HepG2 (cell line): ENCODE data around the gene ALDH3B1. TPM values are rescaled to one million over a fixed set of nuclear protein-coding genes. Genes with fewer than 3 reads are reported as not detected.

Experiments used
- ARID2 ChIP-seq: sonication (generic); formaldehyde crosslinking; IDR thresholded peaks from 2 replicates; pipeline ENCODE4 v1.8.1; 2022; ENCODE audit warnings: mild to moderate bottlenecking, missing genetic modification reagents, borderline replicate concordance
- HMG20B ChIP-seq: conservative IDR thresholded peaks from 2 replicates; pipeline ENCODE4 v1.6.1; 2016; ENCODE audit warnings: missing genetic modification reagents, missing compliant biosample characterization
- KDM2A ChIP-seq: sonication (generic); formaldehyde crosslinking; IDR thresholded peaks from 2 replicates; pipeline ENCODE4 v1.4.0; 2020; ENCODE audit warnings: low read depth, missing genetic modification reagents, borderline replicate concordance
- POLR2G ChIP-seq: fragments of 200-400 bp; formaldehyde crosslinking; IDR thresholded peaks from 2 replicates; pipeline ENCODE4 v1.6.1; 2018; ENCODE audit warnings: mild to moderate bottlenecking, low read depth, low read length, moderate library complexity
- TAF1 ChIP-seq: sonication (generic); formaldehyde crosslinking; IDR thresholded peaks from 2 replicates; pipeline ENCODE4 v1.4.0; 2020; ENCODE audit warnings: missing genetic modification reagents
- TBP ChIP-seq: sonication (generic); formaldehyde crosslinking; IDR thresholded peaks from 2 replicates; pipeline ENCODE4 v1.5.0; 2020; ENCODE audit warnings: missing genetic modification reagents
- TGIF2 ChIP-seq: IDR thresholded peaks from 2 replicates; pipeline ENCODE4 v1.6.1; 2016; ENCODE audit warnings: control low read depth, missing compliant biosample characterization
- ZNF124 ChIP-seq: sonication (generic); formaldehyde crosslinking; IDR thresholded peaks from 2 replicates; pipeline ENCODE4 v1.4.0; 2020; ENCODE audit warnings: missing genetic modification reagents
- ZNF34 ChIP-seq: sonication (generic); formaldehyde crosslinking; IDR thresholded peaks from 2 replicates; pipeline ENCODE4 v1.4.0; 2020; ENCODE audit warnings: mild to moderate bottlenecking, missing genetic modification reagents, borderline replicate concordance
- ZNF792 ChIP-seq: IDR thresholded peaks from 2 replicates; pipeline ENCODE4 v1.6.1; 2016
- polyA plus RNA-seq, 8 experiments: library from polyadenylated mRNA; depleted of rRNA in 3 of 8; stranded (reverse) in 7 of 8; unstranded in 1 of 8; fragments of >200 nt; fragmentation: Illumina TruSeq in 4 of 8; extraction: Trizol in 4 of 8; gene quantifications; 2 replicates each; pipeline versions ENCODE4 v1.2.1 to v1.2.3, GENCODE V29; 2011 to 2016; ENCODE audit warnings: low read depth in 4 of 8, missing spikeins in 1 of 8, mixed read lengths in 1 of 8; ENCODE audit not compliant: insufficient read depth in 1 of 8
- total RNA-seq, 5 experiments: library from RNA; depleted of rRNA; stranded (reverse); fragments of >200 nt; fragmentation: Illumina TruSeq; extraction: Trizol; gene quantifications; 2 replicates each; pipeline ENCODE4 v1.2.3, GENCODE V29; 2016; ENCODE audit warnings: low read depth in 1 of 5
- TF ChIP-seq, protein P1 (sequence below): IDR thresholded peaks from 2 replicates; pipeline ENCODE4 v1.6.1; 2018; ENCODE audit warnings: missing genetic modification reagents, mild to moderate bottlenecking, missing compliant biosample characterization
- TF ChIP-seq, protein P2 (sequence below): sonication (generic); formaldehyde crosslinking; IDR thresholded peaks from 2 replicates; pipeline ENCODE4 v1.5.1; 2020; ENCODE audit warnings: mild to moderate bottlenecking, moderate library complexity, missing genetic modification reagents
- TF ChIP-seq, protein P3 (sequence below): sonication (generic); formaldehyde crosslinking; IDR thresholded peaks from 2 replicates; pipeline ENCODE4 v1.5.0; 2020; ENCODE audit warnings: mild to moderate bottlenecking, missing genetic modification reagents, borderline replicate concordance
- TF ChIP-seq, protein P4 (sequence below), 2 experiments: fragments of 450-650 bp in 1 of 2; sonication (generic) in 1 of 2; formaldehyde crosslinking in 1 of 2; IDR thresholded peaks; 2 replicates each; pipeline versions ENCODE4 v1.6.1 to v1.8.0; 2016 to 2022; ENCODE audit warnings: antibody characterized with exemption in 1 of 2, mild to moderate bottlenecking in 1 of 2, missing genetic modification reagents in 1 of 2

Gene ALDH3B1
- total and polyA plus RNA-seq, 2 of the 13 experiments (the other 11 are each of a cell fraction or from before 2014, with no cell fraction given), result 4.0 to 6.7 TPM

DNA sequence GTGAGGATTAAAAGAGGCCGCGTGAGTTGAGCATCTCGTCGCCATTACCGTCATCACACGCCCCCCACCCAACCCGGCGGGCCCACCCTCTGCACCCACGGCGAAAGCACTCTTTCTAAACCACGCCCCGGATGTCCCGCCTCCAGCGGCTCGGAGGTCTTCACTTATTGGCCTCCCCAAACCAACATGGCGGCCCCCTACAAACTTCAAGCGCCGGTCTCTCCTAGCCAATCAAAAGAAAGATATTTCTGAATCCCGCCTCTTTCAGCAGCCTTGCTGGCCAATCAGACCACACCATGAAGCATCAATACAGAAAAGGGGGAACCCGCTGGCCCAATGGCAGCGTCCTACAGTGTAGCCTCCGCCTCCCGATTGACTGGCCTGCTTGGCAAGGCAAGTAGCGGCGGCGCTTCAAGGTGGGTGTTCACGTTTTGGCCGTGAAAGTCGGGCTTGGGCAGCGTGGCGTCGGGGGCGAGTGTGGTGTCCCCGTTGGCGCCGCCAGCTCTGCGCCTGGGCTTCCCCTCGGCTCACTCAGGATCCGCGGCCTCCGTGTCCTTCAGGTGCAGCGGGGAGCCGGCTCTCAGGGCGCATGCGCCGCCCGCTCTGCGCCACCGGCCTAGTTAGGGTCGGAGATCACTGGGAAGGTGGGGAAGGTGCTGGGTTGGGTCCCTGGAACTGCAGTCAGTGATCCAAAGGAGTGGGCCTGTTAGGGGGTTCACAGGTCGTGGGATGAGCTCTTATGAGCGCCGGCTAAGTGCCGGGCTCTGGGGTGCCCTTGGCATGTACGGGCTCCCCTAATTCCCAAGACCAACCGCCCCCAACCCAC lies 20.4 kb downstream of the ALDH3B1 start, which contains the start of gene NDUFS8 (continued):
- TF ChIP-seq ZNF792 (CRISPR knock-in tag), result 0 out of 2 replicates have a peak, but pooled peaks have one; percentile 37
- TF ChIP-seq POLR2G, result peak; percentile 87
- peak; percentile 63 for TF ChIP-seq ZNF124
- TF ChIP-seq, protein P1, sequence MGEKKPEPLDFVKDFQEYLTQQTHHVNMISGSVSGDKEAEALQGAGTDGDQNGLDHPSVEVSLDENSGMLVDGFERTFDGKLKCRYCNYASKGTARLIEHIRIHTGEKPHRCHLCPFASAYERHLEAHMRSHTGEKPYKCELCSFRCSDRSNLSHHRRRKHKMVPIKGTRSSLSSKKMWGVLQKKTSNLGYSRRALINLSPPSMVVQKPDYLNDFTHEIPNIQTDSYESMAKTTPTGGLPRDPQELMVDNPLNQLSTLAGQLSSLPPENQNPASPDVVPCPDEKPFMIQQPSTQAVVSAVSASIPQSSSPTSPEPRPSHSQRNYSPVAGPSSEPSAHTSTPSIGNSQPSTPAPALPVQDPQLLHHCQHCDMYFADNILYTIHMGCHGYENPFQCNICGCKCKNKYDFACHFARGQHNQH (CRISPR knock-in tag), result peak; percentile 72
- TF ChIP-seq HMG20B (CRISPR knock-in tag), result peak; percentile 47; the same call in 1 of the 2 replicates
- TF ChIP-seq, protein P2, sequence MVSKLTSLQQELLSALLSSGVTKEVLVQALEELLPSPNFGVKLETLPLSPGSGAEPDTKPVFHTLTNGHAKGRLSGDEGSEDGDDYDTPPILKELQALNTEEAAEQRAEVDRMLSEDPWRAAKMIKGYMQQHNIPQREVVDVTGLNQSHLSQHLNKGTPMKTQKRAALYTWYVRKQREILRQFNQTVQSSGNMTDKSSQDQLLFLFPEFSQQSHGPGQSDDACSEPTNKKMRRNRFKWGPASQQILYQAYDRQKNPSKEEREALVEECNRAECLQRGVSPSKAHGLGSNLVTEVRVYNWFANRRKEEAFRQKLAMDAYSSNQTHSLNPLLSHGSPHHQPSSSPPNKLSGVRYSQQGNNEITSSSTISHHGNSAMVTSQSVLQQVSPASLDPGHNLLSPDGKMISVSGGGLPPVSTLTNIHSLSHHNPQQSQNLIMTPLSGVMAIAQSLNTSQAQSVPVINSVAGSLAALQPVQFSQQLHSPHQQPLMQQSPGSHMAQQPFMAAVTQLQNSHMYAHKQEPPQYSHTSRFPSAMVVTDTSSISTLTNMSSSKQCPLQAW (CRISPR knock-in tag), result 0 out of 2 replicates have a peak, but pooled peaks have one; percentile 1
- peak; percentile 65; the same call in 1 of the 2 replicates for TF ChIP-seq KDM2A (CRISPR knock-in tag)
- peak; percentile 76 for TF ChIP-seq TGIF2 (CRISPR knock-in tag)
- peak; percentile 86 for TF ChIP-seq TAF1 (CRISPR knock-in tag)
- no peak for TF ChIP-seq ZNF34 (CRISPR knock-in tag)
- TF ChIP-seq, protein P3, sequence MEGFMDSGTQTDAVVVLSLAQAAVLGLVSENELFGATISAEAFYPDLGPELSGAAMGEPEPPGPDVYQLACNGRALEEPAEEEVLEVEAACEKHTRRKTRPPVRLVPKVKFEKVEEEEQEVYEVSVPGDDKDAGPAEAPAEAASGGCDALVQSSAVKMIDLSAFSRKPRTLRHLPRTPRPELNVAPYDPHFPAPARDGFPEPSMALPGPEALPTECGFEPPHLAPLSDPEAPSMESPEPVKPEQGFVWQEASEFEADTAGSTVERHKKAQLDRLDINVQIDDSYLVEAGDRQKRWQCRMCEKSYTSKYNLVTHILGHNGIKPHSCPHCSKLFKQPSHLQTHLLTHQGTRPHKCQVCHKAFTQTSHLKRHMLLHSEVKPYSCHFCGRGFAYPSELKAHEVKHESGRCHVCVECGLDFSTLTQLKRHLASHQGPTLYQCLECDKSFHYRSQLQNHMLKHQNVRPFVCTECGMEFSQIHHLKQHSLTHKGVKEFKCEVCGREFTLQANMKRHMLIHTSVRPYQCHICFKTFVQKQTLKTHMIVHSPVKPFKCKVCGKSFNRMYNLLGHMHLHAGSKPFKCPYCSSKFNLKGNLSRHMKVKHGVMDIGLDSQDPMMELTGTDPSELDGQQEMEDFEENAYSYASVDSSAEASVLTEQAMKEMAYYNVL (CRISPR knock-in tag), result 0 out of 2 replicates have a peak, but pooled peaks have one; percentile 49
- no peak for TF ChIP-seq ARID2 (CRISPR knock-in tag)
- TF ChIP-seq, protein P4, sequence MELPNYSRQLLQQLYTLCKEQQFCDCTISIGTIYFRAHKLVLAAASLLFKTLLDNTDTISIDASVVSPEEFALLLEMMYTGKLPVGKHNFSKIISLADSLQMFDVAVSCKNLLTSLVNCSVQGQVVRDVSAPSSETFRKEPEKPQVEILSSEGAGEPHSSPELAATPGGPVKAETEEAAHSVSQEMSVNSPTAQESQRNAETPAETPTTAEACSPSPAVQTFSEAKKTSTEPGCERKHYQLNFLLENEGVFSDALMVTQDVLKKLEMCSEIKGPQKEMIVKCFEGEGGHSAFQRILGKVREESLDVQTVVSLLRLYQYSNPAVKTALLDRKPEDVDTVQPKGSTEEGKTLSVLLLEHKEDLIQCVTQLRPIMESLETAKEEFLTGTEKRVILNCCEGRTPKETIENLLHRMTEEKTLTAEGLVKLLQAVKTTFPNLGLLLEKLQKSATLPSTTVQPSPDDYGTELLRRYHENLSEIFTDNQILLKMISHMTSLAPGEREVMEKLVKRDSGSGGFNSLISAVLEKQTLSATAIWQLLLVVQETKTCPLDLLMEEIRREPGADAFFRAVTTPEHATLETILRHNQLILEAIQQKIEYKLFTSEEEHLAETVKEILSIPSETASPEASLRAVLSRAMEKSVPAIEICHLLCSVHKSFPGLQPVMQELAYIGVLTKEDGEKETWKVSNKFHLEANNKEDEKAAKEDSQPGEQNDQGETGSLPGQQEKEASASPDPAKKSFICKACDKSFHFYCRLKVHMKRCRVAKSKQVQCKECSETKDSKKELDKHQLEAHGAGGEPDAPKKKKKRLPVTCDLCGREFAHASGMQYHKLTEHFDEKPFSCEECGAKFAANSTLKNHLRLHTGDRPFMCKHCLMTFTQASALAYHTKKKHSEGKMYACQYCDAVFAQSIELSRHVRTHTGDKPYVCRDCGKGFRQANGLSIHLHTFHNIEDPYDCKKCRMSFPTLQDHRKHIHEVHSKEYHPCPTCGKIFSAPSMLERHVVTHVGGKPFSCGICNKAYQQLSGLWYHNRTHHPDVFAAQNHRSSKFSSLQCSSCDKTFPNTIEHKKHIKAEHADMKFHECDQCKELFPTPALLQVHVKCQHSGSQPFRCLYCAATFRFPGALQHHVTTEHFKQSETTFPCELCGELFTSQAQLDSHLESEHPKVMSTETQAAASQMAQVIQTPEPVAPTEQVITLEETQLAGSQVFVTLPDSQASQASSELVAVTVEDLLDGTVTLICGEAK (IDR thresholded peaks at IDR 0.05), result no peak
- TF ChIP-seq, protein P4 (CRISPR knock-in tag; IDR thresholded peaks at IDR 0.05), result peak; percentile 57; the same call in 1 of the 2 replicates
- no peak; the same call in 1 of the 2 replicates for TF ChIP-seq TBP (CRISPR knock-in tag)
